K562 (cell line): ENCODE data around the gene CCDC196. TPM values are rescaled to one million over a fixed set of nuclear protein-coding genes. Genes with fewer than 3 reads are reported as not detected.

Source experiments
- DLX4 ChIP-seq: fragments of 250-450 bp; sonication (Bioruptor Pico); IDR thresholded peaks from 2 replicates; pipeline ENCODE4 v1.6.1; 2021; ENCODE audit warnings: mild to moderate bottlenecking
- JUND ChIP-seq, 2 experiments: IDR thresholded peaks; 2 replicates in 1 of 2; 3 replicates in 1 of 2; pipeline ENCODE4 v1.6.1; 2011; ENCODE audit warnings: borderline replicate concordance in 2 of 2, low read depth in 2 of 2, low read length in 2 of 2, improper control_type of control experiment in 1 of 2, missing biosample characterization in 1 of 2, missing genetic modification characterization in 1 of 2, missing genetic modification reagents in 1 of 2
- NCOR1 ChIP-seq: fragments of 450-650 bp; IDR thresholded peaks from 2 replicates; pipeline ENCODE4 v1.6.1; 2016; ENCODE audit warnings: mild to moderate bottlenecking, moderate library complexity
- NKRF ChIP-seq: fragments of 450-650 bp; IDR thresholded peaks from 2 replicates; pipeline ENCODE4 v1.6.1; 2016; ENCODE audit warnings: borderline replicate concordance
- POLR2B ChIP-seq: fragments of 450-650 bp; IDR thresholded peaks from 2 replicates; pipeline ENCODE4 v1.6.1; 2018; ENCODE audit warnings: low read depth; ENCODE audit not compliant: partially characterized antibody
- TCF7L2 ChIP-seq: fragments of 150-350 bp; IDR thresholded peaks from 2 replicates; pipeline ENCODE4 v1.6.1; 2016; ENCODE audit warnings: low read depth, mild to moderate bottlenecking, low read length, moderate library complexity
- TRIM28 ChIP-seq: fragments of 450-650 bp; IDR thresholded peaks from 2 replicates; pipeline ENCODE4 v1.6.1; 2017
- ZBTB5 ChIP-seq: fragments of 450-650 bp; IDR thresholded peaks from 2 replicates; pipeline ENCODE4 v1.6.1; 2017; ENCODE audit warnings: antibody characterized with exemption
- ZNF175 ChIP-seq: fragments of 200-800 bp; sonication (Bioruptor generic); IDR thresholded peaks from 2 replicates; pipeline ENCODE4 v1.6.1; 2016; ENCODE audit warnings: low read depth, mild to moderate bottlenecking, missing genetic modification characterization, missing compliant biosample characterization
- ZNF407 ChIP-seq: fragments of 450-650 bp; IDR thresholded peaks from 2 replicates; pipeline ENCODE4 v1.6.1; 2016; ENCODE audit warnings: low read depth
- ZNF639 ChIP-seq, 2 experiments: fragments of 200-800 bp in 1 of 2; sonication (Bioruptor generic) in 1 of 2; sonication (generic) in 1 of 2; formaldehyde crosslinking in 1 of 2; IDR thresholded peaks in 1 of 2; conservative IDR thresholded peaks in 1 of 2; 2 replicates each; pipeline versions ENCODE4 v1.5.0 to v1.6.1; 2016 to 2020; ENCODE audit warnings: missing compliant biosample characterization in 1 of 2, missing genetic modification characterization in 1 of 2, missing genetic modification reagents in 1 of 2
- polyA plus RNA-seq, 8 experiments: library from polyadenylated mRNA; depleted of rRNA in 4 of 8; stranded (reverse) in 5 of 8; unstranded in 3 of 8; fragments of >200 nt; fragmentation: Nextera tagmentation in 2 of 8; fragmentation: Illumina TruSeq in 1 of 8; extraction: Ambion mirVana in 2 of 8; extraction: Trizol in 1 of 8; gene quantifications; 2 replicates each; pipeline versions ENCODE4 v1.2.1 to v1.2.3, GENCODE V29; 2011 to 2014; ENCODE audit warnings: inconsistent platforms in 1 of 8, missing spikeins in 1 of 8
- total RNA-seq, 7 experiments: library from RNA; depleted of rRNA in 6 of 7; stranded (reverse); fragments of >200 nt in 6 of 7; fragmentation: Illumina TruSeq in 2 of 7; extraction: Trizol in 2 of 7; gene quantifications; 2 replicates each; pipeline versions ENCODE4 v1.2.1 to v1.2.3, GENCODE V29; 2011 to 2021; ENCODE audit warnings: low replicate concordance in 1 of 7

The CCDC196 gene
- total and polyA plus RNA-seq, 9 of the 15 experiments (the other 6 are each of a cell fraction or from before 2014, with no cell fraction given) = not detected

DNA sequence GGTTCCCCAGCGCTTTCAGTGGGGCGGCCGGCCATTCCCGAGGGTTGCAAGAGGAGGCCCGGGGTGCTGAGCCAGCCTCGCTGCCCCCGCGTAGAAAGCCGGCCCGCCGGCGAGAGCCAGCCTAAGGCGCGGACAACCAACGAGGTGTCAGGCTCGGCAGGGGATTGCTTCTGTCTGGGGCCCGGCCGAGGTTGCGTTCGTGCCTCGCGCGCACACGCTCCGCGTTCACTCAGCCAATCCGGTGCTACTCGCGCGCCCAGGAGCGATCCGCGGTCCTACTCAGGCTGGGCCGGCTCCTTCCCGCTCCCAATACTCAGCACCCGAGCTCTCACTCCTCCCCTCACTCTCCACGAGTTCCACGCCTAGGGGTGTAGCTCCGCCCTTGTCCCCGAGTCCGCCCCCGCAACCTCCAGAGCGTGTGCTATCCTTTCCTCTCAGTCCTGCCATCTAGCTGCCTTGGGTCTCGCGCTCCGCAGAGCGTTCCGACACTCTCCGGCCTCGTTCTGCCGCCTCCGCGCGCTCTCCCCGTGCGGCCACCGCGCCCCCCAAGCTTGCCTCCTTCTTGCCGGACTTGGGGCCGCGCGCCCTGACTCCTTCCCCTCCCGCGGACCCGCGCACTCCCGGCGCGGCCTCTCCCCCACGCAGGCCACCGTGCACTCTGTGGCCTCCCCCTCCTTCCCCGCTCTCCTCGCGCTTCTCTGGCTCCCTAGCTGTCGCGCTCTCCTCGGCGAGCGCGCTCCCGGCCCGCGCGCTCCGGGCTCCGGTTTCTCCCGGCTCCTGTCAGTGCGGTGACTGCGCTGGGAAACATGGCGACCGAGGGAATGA is 21.8 kb downstream of the CCDC196 start, which contains the start of gene GPHN (continued):
- TF ChIP-seq NKRF (0 out of 2 replicates have a peak, but pooled peaks have one; percentile 35), ZBTB5 (no peak), ZNF175 (CRISPR knock-in tag) (no peak), DLX4 (CRISPR knock-in tag) (no peak), POLR2B (peak; percentile 44), TRIM28 (no peak), ZNF407 (no peak), TCF7L2 (no peak), JUND (IDR thresholded peaks at IDR 0.05; ENCODE audit: borderline replicate concordance, low read depth, low read length) (no peak), JUND (tag; IDR thresholded peaks at IDR 0.05; ENCODE audit: borderline replicate concordance, low read depth, low read length) (no peak), NCOR1 (no peak), ZNF639 (CRISPR knock-in tag; conservative IDR thresholded peaks at IDR 0.05 in 1 of 2, IDR thresholded peaks at IDR 0.05 in 1 of 2) (0 out of 4 replicates have a peak, but pooled peaks of 1 of the 2 experiments have one; percentile 43)
